ENCODE measurements around the gene YWHAG.
"Not testable (repeated sequence)": the region's sequence is repeated elsewhere in the genome, so short reads cannot be mapped to it uniquely, and the experiment has no call there.

YWHAG gene

GRCh38 chr7:76347710-76348109 is 11.1 kb downstream of the YWHAG start:
- DNase-seq (ENCODE audit: low spot score) = no peak

GRCh38 chr7:76346778-76347177 is 12.0 kb downstream of the YWHAG start:
- no peak for DNase-seq (ENCODE audit: low spot score)

GRCh38 chr7:76346097-76346496 is 12.7 kb downstream of the YWHAG start:
- no peak for DNase-seq (ENCODE audit: low spot score)

- no peak for DNase-seq (ENCODE audit: low spot score)
Measured at GRCh38 chr7:76343931-76344321, 14.9 kb downstream of the YWHAG start.

GRCh38 chr7:76343294-76343930 is 15.4 kb downstream of the YWHAG start:
- no peak for DNase-seq (ENCODE audit: low spot score)

GRCh38 chr7:76342222-76342621 is 16.6 kb downstream of the YWHAG start:
- DNase-seq (ENCODE audit: low spot score) = no peak

- DNase-seq (ENCODE audit: low spot score) = no peak
Measured at GRCh38 chr7:76340617-76341131, 18.1 kb downstream of the YWHAG start.

- no peak for DNase-seq (ENCODE audit: low spot score)
Measured at GRCh38 chr7:76338298-76339084, 20.3 kb downstream of the YWHAG start.

GRCh38 chr7:76337147-76337546 is 21.6 kb downstream of the YWHAG start:
- DNase-seq (ENCODE audit: low spot score) = no peak

GRCh38 chr7:76336094-76336493 is 22.7 kb downstream of the YWHAG start:
- DNase-seq (ENCODE audit: low spot score) = no peak

GRCh38 chr7:76335417-76335816 is 23.4 kb downstream of the YWHAG start:
- DNase-seq (ENCODE audit: low spot score) = not testable (repeated sequence)

GRCh38 chr7:76334320-76334967 is 24.3 kb downstream of the YWHAG start:
- DNase-seq (ENCODE audit: low spot score) = no peak

GRCh38 chr7:76333511-76334101 is 25.2 kb downstream of the YWHAG start:
- no peak for DNase-seq (ENCODE audit: low spot score)

- no peak for DNase-seq (ENCODE audit: low spot score)
Measured at GRCh38 chr7:76332078-76332477, 26.7 kb downstream of the YWHAG start.

GRCh38 chr7:76330673-76331072 is 28.1 kb downstream of the YWHAG start:
- no peak for DNase-seq (ENCODE audit: low spot score)

- no peak for DNase-seq (ENCODE audit: low spot score)
Measured at GRCh38 chr7:76330261-76330660, 28.5 kb downstream of the YWHAG start.

- DNase-seq (ENCODE audit: low spot score) = no peak
Measured at GRCh38 chr7:76329479-76329878, 29.3 kb downstream of the YWHAG start.

GRCh38 chr7:76328389-76328788 is 30.4 kb downstream of the YWHAG start:
- no peak for DNase-seq (ENCODE audit: low spot score)

- no peak for DNase-seq (ENCODE audit: low spot score)
Measured at GRCh38 chr7:76327610-76328009, 31.2 kb downstream of the YWHAG start.

- DNase-seq (ENCODE audit: low spot score) = no peak
Measured at GRCh38 chr7:76326646-76327233, 32.1 kb downstream of the YWHAG start.

- DNase-seq (ENCODE audit: low spot score) = no peak
Measured at GRCh38 chr7:76325811-76326210, 33.0 kb downstream of the YWHAG start.

- no peak for DNase-seq (ENCODE audit: low spot score)
Measured at GRCh38 chr7:76325092-76325491, 33.7 kb downstream of the YWHAG start.
